Hippocampal formation (tissue), 2 donors: ENCODE measurements around the gene LRRC47.

Experiments used
- DNase-seq, 2 donors: peaks; one replicate each; lab custom pipeline; 2025; lab: John Stamatoyannopoulos, UW

Gene LRRC47

DNA sequence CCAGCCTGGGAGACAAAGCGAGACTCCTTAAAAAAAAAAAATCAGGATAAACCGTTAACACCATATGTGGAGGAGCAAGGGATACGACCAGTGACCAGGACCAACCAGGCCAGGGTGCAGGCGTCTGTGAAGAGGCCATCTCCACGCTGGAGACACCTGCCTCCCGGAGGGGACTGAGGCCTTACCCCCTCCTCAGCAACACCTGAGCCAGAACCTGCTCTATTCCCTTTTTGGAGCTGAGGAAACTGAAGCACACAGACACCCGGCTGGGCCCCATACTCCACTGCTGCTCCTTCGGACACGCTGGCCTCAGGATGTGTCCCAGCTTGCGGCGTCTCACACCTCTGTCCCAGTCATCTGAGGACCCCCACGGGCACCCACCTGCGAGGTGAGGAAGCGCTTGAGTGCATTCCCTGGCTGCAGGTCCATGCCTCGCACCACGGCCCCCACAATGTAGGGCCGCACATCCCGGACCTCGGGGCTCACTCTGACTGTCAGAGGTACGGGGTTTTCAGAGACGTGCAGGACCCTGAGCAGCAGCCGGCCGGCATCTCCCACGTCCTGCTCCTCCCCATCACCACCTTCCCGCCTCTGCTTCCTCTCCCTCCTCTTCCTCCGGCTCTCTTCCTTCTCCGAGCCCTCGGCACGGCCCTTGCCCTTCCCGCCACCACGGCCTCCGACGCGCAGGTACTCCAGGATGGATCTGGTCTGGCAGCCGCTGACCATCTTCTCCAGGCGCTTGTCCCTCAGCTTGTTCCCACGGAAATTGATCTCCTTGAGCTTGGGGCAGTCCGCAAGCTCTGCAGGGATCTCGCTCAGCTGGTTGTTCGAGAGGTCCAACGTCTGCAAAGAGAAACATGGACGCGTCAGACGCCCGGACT lies 9.6 kb downstream of the LRRC47 start:
- DNase-seq = no peak

DNA sequence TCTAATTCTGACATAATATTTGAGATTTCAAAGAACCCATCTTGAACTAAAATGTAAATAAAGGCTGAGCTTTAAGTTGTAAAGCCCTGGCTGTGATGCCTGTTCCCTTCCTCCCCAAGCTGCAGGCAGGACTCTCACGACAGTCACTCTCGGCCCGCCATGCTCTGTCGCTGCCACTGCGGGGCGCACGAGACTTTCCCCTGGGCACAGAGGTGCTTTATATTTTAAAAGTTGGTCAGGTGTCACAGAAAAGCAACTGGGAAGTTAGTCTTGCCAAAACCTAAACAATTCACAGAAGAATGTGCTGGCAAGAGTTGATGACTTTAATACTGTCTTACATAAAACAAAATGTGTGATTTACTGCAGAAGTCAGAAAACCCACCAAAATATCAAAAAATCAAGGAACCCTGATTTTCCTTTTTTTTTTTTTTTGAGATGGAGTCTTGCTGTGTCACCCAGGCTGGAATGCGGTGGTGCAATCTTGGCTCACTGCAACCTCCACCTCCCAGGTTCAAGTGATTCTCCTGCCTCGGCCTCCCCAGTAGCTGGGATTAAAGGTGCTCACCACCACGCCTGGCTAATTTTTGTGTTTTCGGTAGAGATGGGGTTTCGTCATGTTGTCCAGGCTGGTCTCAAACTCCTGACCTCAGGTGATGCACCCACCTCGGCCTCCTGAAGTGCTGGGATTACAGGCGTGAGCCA lies 10.7 kb downstream of the LRRC47 start:
- no peak for DNase-seq

DNA sequence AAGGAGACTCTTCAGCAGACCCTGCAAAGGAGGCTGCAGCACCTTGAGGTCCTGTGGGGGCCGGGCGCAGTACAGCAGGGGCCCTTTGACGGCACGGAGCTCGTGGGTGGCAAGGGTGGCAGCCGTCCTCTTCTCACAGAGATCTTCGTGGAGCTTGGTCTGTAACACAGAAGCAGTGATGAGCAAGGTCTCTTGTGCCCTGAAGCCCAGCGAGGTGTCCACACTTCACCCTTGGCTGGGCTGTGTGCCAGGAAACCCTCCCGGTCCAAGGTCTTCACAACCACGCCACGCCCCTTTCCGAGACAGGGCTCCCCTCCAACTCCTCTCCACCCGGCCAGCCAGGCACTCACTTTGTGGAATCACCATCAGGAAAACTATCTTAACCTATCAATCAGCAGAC lies 11.3 kb downstream of the LRRC47 start:
- DNase-seq = no peak

DNA sequence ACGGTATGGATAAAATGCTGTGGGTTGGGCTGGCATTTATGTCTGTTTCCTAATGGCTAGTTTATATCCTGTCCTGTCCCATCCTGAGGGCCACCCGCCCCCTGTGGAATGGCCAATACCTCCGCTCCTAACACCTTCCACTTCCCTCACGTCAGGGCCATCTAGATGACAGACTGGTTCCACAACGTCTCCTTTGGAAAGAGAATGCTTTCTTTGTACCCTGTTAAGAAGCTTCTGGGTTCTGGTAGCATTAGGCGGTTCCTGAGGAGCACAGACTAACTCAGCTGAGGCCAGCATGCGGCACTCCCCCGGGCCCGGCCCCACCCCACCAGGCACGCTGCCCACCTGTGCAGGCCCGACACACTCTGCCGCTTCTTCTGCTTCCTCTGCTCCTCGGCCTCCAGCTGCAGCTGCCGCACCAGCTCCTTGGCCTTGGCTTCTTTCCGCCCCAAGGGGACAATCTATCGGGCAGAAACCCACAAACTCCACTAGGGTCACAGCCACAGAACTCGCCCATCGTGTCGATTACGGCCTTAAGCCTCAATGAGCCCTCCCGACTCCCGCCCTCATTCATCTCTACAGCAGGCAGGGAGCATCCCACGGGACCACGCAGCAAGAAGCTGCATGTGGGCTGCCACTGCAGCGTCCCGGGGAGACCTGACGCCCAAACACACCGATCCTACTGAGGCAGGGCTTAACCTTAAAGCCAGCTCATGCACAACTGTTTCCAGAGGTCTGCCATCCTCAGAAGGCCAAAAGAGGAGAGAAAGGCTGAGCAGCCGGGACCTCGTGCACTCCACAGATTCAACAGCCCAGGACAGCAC lies 12.4 kb downstream of the LRRC47 start:
- no peak for DNase-seq

- no peak for DNase-seq
Observed at GRCh38 chr1:3780901-3781300, 15.4 kb downstream of the LRRC47 start.

DNA sequence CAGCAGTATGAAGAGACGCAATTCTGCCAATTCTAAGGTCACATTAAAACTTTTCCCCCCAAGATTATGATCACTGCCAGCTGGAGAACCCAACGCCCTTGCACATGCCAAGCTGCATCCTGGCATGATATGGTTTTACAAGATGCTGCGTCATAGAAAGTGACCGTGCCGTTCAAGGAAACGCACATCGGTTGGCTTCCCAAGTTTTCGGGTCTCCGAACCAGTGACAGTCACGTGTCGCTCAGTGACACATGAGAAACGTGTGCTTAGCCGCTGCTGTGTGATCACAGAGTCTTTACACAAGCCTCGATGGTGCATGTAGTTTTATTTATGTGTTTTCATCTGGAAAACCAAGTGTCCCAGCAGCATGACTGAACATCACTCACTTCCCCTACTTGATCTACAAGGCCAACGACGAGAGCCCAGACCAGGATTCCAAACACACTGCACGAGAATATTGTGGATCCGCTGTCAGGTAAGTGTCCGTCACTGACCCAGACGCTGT lies 16.3 kb downstream of the LRRC47 start:
- DNase-seq = no peak

DNA sequence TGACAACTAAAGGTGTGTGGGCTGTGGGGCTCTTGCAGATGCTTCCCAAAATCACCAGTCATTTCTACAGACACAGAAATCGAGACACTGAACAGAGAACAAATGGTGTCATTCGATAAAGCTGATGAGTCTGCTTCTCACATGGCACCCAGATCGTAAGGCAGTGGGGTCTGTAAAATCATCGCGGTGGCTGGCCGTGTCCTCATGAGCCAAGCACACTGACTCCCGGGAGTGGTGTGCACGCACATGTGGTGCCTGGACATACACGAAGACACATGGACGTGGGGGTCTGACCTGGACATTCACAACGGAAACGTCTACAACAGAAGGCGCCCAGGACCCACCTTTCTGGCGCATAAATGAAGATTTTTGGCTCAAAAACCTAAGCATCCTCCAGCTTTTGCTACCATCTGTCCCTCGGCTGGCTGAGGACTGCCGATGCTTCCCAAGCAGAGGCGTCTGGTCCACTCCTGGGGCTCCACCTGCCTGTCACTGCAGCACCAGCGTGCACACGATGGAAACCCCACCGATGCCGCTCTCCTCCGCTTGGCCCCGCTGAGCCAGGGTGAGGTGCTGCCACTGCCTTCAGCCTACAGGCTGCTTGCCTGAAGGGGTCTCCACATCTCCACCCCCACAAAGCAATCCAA lies 16.9 kb downstream of the LRRC47 start:
- no peak for DNase-seq

GRCh38 chr1:3778590-3779264 lies 17.6 kb downstream of the LRRC47 start:
- DNase-seq = no peak

- no peak for DNase-seq
Observed at GRCh38 chr1:3777647-3778589, 18.4 kb downstream of the LRRC47 start.

DNA sequence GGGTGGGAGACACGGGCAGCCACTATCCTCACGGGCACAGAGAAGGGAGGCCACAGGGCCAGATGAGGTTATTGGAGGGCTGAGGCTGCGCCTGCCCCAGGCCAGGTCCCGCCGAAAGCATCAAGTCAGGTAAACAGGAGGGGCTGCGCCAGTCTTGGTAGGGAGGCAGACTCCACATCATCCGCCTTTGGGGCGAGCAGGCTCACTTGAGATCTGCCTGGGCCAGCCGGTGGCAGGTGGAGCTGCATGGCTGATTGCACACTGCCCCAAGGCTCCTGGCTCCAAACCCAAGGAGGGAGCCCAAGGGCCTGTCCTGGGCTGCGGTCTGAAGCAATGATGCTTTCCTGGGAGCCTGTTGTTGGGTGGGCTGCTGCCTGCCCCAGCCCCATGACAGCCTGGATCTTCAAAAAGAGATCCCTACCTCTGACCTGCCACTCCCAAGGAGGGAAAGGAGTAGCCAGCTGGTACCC lies 19.2 kb downstream of the LRRC47 start:
- DNase-seq = no peak

DNA sequence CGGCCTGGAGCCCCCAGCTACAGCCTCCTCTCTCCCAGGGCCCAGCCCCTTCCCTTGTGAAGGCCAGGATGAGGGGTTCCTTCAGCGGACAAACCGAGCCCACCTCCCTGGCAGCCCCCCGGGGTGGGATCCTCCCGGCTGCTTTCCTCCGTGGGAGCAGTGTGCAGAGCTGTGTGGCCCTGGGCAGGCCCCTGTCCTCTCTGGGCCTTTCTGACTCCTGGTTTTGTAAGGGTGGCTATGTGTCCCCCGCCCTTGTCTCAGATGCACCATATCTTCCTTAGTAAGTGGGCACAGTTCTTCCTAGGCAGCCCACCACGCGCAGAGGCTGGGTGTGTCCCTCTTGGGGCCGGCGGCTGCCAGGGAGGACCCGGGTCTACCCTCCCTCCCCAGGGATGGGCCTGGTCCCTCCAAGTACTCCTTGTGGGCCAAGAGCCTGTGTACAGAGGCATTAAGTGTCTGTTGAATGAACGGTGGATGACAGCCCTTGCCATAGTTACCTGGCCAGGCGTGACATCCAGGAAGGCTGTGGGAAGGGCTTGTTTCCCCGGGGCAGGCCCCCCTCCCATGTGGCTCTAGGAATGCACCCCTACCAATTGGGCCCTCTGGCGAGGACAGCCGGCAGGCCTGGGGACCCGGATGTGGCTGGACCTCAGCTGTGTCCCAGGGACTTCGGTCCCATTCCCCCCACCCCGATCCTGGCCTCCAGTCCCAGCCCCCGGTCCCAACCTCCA lies 19.9 kb downstream of the LRRC47 start:
- no peak for DNase-seq

DNA sequence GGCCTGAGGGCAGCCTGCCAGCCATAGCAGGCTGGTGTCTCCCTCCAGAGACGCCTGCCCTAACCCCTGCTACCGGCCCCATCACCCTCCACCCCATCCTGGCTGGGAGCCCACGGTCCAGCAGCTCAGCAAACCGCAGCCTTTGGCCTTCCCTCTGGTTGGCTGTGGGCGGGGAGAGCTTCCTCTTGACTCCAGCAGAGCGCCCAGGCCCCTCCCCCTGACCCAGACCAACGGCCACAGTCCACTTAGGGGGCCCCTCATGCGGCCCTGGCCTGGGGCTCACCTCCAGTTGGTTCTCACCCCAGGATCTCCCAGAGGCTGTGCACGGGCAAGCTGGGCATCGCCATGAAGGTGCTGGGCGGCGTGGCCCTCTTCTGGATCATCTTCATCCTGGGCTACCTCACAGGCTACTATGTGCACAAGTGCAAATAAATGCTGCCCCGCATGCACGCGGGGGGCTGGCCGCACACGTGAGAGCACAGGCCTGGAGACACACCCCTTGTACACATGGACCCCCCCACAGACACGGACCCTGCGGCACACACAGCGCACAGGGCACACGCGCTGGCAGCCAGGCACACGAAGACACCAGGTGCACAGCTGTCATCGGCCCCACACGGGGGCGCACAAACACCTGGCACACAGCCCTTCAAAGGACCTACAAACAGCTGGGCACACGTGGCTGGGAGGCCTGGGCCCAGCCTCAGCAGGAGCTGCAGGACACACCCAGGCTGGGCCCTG lies 20.6 kb downstream of the LRRC47 start:
- DNase-seq = peak in 1 of 2 donors; percentile 24

DNA sequence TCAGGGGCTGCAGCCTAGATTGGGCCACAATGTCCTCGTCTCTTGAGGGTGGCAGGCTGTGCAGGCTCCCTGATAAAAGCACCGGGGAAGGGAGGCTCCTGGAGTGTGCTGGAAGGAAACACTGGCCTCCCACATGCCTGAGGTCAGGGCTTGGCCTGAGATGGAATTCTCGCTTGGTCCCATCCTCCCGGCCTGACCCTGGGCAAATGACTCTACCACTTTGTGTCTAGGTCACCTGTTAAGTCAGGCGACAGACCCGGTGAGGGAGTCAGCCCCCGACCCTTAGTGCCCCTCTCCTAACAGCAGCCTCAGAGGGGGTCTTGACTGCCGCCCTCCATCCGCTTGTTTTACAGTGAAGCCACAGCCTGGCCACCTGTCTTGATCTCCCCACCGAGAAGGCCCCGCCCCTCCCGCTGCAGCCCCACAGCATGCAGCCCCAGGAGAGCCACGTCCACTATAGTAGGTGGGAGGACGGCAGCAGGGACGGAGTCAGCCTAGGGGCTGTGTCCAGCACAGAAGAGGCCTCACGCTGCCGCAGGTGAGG lies 21.3 kb downstream of the LRRC47 start:
- no peak for DNase-seq

DNA sequence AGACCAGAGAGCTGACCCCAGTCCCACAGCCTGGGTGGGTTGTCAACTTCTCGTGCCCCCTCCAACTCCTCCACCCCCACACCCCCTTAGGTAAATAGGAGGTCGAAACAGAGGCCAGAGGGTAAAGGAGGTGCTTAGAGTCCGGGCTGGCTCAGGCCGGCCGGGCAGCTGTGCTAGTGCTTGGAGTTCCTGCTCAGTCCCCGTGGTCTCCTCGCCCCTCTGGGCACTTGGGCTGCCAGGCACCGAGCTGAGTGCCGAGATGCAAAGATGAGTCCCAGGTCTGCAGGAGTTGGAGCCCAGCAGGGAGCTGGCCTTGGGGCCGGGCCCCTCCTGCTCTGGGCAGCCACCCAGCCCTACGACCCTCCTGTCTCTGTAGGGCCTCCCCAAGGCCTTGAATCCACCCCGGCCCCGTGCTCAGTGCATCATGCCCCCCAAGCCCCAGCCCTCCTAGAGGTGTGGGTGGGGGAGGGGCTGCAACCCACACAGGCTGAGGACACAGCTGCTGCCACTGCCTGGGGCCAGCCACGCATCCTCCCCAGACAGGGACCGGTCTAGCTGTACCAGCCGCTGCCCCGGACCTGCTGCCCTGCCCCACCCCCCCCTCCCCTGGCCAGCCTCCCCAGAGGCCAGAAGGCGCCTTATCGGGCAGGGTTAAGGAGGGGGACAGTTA lies 21.9 kb downstream of the LRRC47 start:
- no peak for DNase-seq

DNA sequence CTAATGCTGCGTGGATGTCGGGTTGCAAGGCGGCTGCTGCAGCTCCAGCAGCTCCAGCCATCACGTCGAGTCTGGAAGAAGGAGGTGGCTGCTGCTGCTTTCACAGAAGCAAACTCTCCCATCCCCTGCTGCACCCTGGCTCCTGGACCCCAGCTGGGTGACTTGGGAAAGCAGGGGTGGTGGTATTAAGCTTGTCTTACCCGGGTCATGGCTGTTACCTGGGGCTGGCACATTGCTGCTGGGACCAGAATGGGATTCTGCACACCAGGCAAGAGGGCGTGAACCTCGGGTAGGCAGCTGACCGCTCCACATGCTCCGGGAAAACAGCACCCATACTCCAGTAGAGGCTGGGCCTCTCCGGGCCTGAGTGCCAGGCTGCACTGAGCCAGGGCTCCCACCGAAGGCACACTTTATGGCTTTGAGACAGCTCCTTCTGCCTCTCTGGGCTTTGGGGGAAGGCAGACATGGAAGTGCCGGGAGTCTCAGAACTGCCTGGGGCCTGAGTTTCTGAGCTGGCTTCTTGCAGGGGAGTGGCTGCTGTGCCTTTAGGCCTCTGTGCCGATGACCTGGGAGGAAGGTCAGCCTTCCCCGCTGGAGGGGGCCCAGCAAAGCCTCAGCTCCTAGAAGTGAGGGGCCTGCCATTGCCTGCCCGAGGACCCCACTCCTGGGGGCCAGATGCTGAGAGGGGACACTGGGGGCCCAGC lies 22.6 kb downstream of the LRRC47 start:
- DNase-seq = no peak

- no peak for DNase-seq
Observed at GRCh38 chr1:3772715-3773571, 23.4 kb downstream of the LRRC47 start, which contains the start of gene SMIM1. SMIM1 (plus strand) TSS chr1:3772749; CDS start chr1:3775374, 2,625 bp downstream.
